ENCODE results near the gene ZBTB20. TPM values are rescaled to one million over a fixed set of nuclear protein-coding genes. Genes with fewer than 3 reads are reported as not detected.

The ZBTB20 gene
- total RNA-seq, 1 donor from 2014 or later, result 21.4 TPM

- no peaks in the 10 kb centered on the region for H3K36me3 ChIP-seq (ENCODE audit: insufficient read depth, low read length)
- no peaks in the 10 kb centered on the region for H3K4me1 ChIP-seq (ENCODE audit: insufficient read depth, low read length)
- no peak overlapping the region for H3K27ac Mint-ChIP-seq (ENCODE audit: unreplicated experiment)
- H3K27me3 ChIP-seq (ENCODE audit: insufficient read depth, low read length), result no peaks in the 10 kb centered on the region
- H3K36me3 Mint-ChIP-seq (ENCODE audit: low read depth, unreplicated experiment), result no peaks in the 10 kb centered on the region
- no peaks in the 10 kb centered on the region for H3K27me3 Mint-ChIP-seq (ENCODE audit: low read depth, unreplicated experiment)
- H3K79me2 ChIP-seq (ENCODE audit: insufficient read depth, low read length), result peaks cover 2% of the 10 kb centered on the region
- no peak overlapping the region for H3K9ac ChIP-seq (ENCODE audit: low read length)
- H3K4me3 Mint-ChIP-seq (ENCODE audit: unreplicated experiment), result no peak overlapping the region
- no peak overlapping the region for H3K4me3 ChIP-seq (ENCODE audit: insufficient read depth, low read depth, low read length)
- no peak overlapping the region for H3K27ac ChIP-seq (ENCODE audit: low read depth, low read length)
- TF ChIP-seq, protein P1, sequence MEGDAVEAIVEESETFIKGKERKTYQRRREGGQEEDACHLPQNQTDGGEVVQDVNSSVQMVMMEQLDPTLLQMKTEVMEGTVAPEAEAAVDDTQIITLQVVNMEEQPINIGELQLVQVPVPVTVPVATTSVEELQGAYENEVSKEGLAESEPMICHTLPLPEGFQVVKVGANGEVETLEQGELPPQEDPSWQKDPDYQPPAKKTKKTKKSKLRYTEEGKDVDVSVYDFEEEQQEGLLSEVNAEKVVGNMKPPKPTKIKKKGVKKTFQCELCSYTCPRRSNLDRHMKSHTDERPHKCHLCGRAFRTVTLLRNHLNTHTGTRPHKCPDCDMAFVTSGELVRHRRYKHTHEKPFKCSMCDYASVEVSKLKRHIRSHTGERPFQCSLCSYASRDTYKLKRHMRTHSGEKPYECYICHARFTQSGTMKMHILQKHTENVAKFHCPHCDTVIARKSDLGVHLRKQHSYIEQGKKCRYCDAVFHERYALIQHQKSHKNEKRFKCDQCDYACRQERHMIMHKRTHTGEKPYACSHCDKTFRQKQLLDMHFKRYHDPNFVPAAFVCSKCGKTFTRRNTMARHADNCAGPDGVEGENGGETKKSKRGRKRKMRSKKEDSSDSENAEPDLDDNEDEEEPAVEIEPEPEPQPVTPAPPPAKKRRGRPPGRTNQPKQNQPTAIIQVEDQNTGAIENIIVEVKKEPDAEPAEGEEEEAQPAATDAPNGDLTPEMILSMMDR (IDR thresholded peaks at IDR 0.05; ENCODE audit: insufficient read depth, low read depth, low read length), result no peak
- no peak for TF ChIP-seq EZH2 (IDR thresholded peaks at IDR 0.05; ENCODE audit: insufficient read depth, low read length)
- peaks cover 12% of the 10 kb centered on the region for H4K20me1 ChIP-seq (ENCODE audit: insufficient read depth, low read length)
- no peaks in the 10 kb centered on the region for H3K9me3 Mint-ChIP-seq (ENCODE audit: unreplicated experiment)
- H3K9me3 ChIP-seq (ENCODE audit: insufficient read depth, low read depth, low read length), result no peaks in the 10 kb centered on the region
- H3K4me2 ChIP-seq (ENCODE audit: low read length), result no peak overlapping the region
- FAIRE-seq (no peak), DNase-seq (ENCODE audit: low read depth) (no peak)
- H2AFZ ChIP-seq (ENCODE audit: low read depth, low read length), result no peak overlapping the region
- H3K4me1 Mint-ChIP-seq (ENCODE audit: low read depth, unreplicated experiment), result peaks cover 9% of the 10 kb centered on the region
These were observed 680.8 kb downstream of the ZBTB20 start for GRCh38 chr3:114466251-114466650.

DNA sequence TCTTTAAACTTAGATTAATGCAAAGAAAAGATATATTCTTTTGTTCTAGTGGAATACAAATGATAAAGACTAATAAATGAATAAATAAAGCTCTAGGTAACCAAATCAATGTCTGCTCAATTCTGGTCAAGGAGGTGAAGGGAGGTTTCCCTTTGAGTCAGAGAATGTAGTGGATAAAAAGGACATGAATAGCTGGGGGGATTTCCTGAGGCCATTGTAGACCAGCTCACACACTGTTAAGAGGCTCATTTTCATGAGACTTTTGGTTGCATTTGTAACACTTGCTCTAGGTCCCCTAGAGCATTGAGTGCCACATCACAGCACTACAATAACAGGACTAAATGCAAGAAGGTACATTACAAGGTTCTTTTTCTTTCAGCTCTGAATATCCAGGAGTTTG lies 682.5 kb downstream of the ZBTB20 start:
- no peak overlapping the region for H3K4me3 ChIP-seq (ENCODE audit: insufficient read depth, low read depth, low read length)
- peaks cover 2% of the 10 kb centered on the region for H3K79me2 ChIP-seq (ENCODE audit: insufficient read depth, low read length)
- no peaks in the 10 kb centered on the region for H3K9me3 Mint-ChIP-seq (ENCODE audit: unreplicated experiment)
- H3K27me3 ChIP-seq (ENCODE audit: insufficient read depth, low read length), result no peaks in the 10 kb centered on the region
- H3K9me3 ChIP-seq (ENCODE audit: insufficient read depth, low read depth, low read length), result no peaks in the 10 kb centered on the region
- H2AFZ ChIP-seq (ENCODE audit: low read depth, low read length), result no peak overlapping the region
- H3K36me3 Mint-ChIP-seq (ENCODE audit: low read depth, unreplicated experiment), result no peaks in the 10 kb centered on the region
- H3K4me2 ChIP-seq (ENCODE audit: low read length), result no peak overlapping the region
- no peak overlapping the region for H3K9ac ChIP-seq (ENCODE audit: low read length)
- peak overlapping the region; percentile 27 for H3K27ac Mint-ChIP-seq (ENCODE audit: unreplicated experiment)
- no peaks in the 10 kb centered on the region for H3K27me3 Mint-ChIP-seq (ENCODE audit: low read depth, unreplicated experiment)
- FAIRE-seq, result no peak
- peaks cover 9% of the 10 kb centered on the region for H3K4me1 Mint-ChIP-seq (ENCODE audit: low read depth, unreplicated experiment)
- H3K4me3 Mint-ChIP-seq (ENCODE audit: unreplicated experiment), result no peak overlapping the region
- DNase-seq (ENCODE audit: low read depth), result no peak
- peaks cover 20% of the 10 kb centered on the region for H4K20me1 ChIP-seq (ENCODE audit: insufficient read depth, low read length)
- H3K27ac ChIP-seq (ENCODE audit: low read depth, low read length), result no peak overlapping the region
- no peaks in the 10 kb centered on the region for H3K4me1 ChIP-seq (ENCODE audit: insufficient read depth, low read length)
- no peaks in the 10 kb centered on the region for H3K36me3 ChIP-seq (ENCODE audit: insufficient read depth, low read length)
- TF ChIP-seq, protein P1 (IDR thresholded peaks at IDR 0.05; ENCODE audit: insufficient read depth, low read depth, low read length), result no peak
- TF ChIP-seq EZH2 (IDR thresholded peaks at IDR 0.05; ENCODE audit: insufficient read depth, low read length), result no peak

- Mint-ChIP-seq H3K27ac (ENCODE audit: unreplicated experiment) (no peak overlapping the region), H3K36me3 (ENCODE audit: low read depth, unreplicated experiment) (no peaks in the 10 kb centered on the region), H3K9me3 (ENCODE audit: unreplicated experiment) (no peaks in the 10 kb centered on the region), H3K4me1 (ENCODE audit: low read depth, unreplicated experiment) (peaks cover 9% of the 10 kb centered on the region), H3K27me3 (ENCODE audit: low read depth, unreplicated experiment) (no peaks in the 10 kb centered on the region), H3K4me3 (ENCODE audit: unreplicated experiment) (no peak overlapping the region)
- H3K9ac ChIP-seq (ENCODE audit: low read length), result no peak overlapping the region
- FAIRE-seq, result no peak
- no peaks in the 10 kb centered on the region for H3K4me1 ChIP-seq (ENCODE audit: insufficient read depth, low read length)
- H3K27me3 ChIP-seq (ENCODE audit: insufficient read depth, low read length), result no peaks in the 10 kb centered on the region
- no peaks in the 10 kb centered on the region for H3K9me3 ChIP-seq (ENCODE audit: insufficient read depth, low read depth, low read length)
- H3K4me3 ChIP-seq (ENCODE audit: insufficient read depth, low read depth, low read length), result no peak overlapping the region
- H4K20me1 ChIP-seq (ENCODE audit: insufficient read depth, low read length), result peaks cover 20% of the 10 kb centered on the region
- H3K4me2 ChIP-seq (ENCODE audit: low read length), result no peak overlapping the region
- no peak overlapping the region for H2AFZ ChIP-seq (ENCODE audit: low read depth, low read length)
- no peak overlapping the region for H3K27ac ChIP-seq (ENCODE audit: low read depth, low read length)
- TF ChIP-seq, protein P1 (IDR thresholded peaks at IDR 0.05; ENCODE audit: insufficient read depth, low read depth, low read length), result no peak
- TF ChIP-seq EZH2 (IDR thresholded peaks at IDR 0.05; ENCODE audit: insufficient read depth, low read length), result no peak
- no peaks in the 10 kb centered on the region for H3K36me3 ChIP-seq (ENCODE audit: insufficient read depth, low read length)
- H3K79me2 ChIP-seq (ENCODE audit: insufficient read depth, low read length), result peaks cover 2% of the 10 kb centered on the region
- DNase-seq (ENCODE audit: low read depth), result no peak
These were observed 684.3 kb downstream of the ZBTB20 start for GRCh38 chr3:114462750-114463149.
